ENCODE results near the gene BTF3. TPM values are rescaled to one million over a fixed set of nuclear protein-coding genes. Genes with fewer than 3 reads are reported as not detected.

Gene BTF3
- total and polyA plus RNA-seq, 9 of the 15 experiments (the other 6 are each of a cell fraction or from before 2014, with no cell fraction given) = 534 to 1,637 (median 848) TPM

GRCh38 chr5:73450672-73451223, 47.5 kb upstream of the BTF3 start:
- Histone ChIP-seq H3K79me2 (ENCODE audit: control insufficient read depth, insufficient read depth, low read length) (no peaks in the 10 kb centered on the region), H3K9me3 (replicated peaks; ENCODE audit: control insufficient read depth, insufficient read depth, low read depth, low read length) (no peaks in the 10 kb centered on the region; the same call in 1 of the 2 replicates), H3K36me3 (ENCODE audit: control insufficient read depth, insufficient read depth, low read length) (no peaks in the 10 kb centered on the region), H3K4me1 (replicated peaks in 1 of 2; ENCODE audit: control insufficient read depth in 2 of 2, insufficient read depth in 2 of 2, low read length in 2 of 2) (peaks cover 5 to 36% of the 10 kb centered on the region in 2 experiments; a peak in 3 of 5 replicates), H3K9me1 (ENCODE audit: control insufficient read depth, insufficient read depth, low read length) (no peaks in the 10 kb centered on the region), H3K27me3 (ENCODE audit: control insufficient read depth in 2 of 2, insufficient read depth in 2 of 2, low read length in 2 of 2) (peaks cover 43 to 48% of the 10 kb centered on the region in 2 experiments), H3K4me3 (peak overlapping the region; percentile 24; the same call in 1 of the 2 replicates), H4K20me1 (replicated peaks; ENCODE audit: control insufficient read depth, insufficient read depth, low read length) (peaks cover 3% of the 10 kb centered on the region; the same call in 1 of the 2 replicates), H3K4me2 (ENCODE audit: insufficient read depth, low read length) (peak overlapping the region; percentile 52), H3K9ac (ENCODE audit: insufficient read depth in 1 of 2, low read depth in 2 of 2, low read length in 2 of 2) (peak overlapping the region; percentile 21 to 86; a peak in 3 of 4 replicates), H3K27ac (ENCODE audit: extremely low read depth, low read depth, low read length) (no peak overlapping the region), H2AFZ (ENCODE audit: low read depth, low read length) (peak overlapping the region; percentile 76)
- FAIRE-seq (no peak), ATAC-seq (no peak; the same call in 2 of the 3 replicates), DNase-seq (ENCODE audit: extremely low read depth in 1 of 4, low spot score in 3 of 4) (peak in 1 of 4 experiments; percentile 18)
- no TSS peak for BruUV-seq (replicated peaks)
- ChIA-PET CTCF (ENCODE audit: low intra/inter-chr PET ratio) (no interaction called here), POLR2A (interaction anchor here (1.4 kb wide), 1 partner anchor 46 kb away, joined by 3 read pairs; no protein-coding TSS in a partner anchor)
- 13% methylated on average over 17 of the region's 27 CpGs for WGBS (ENCODE audit: insufficient coverage, low coverage, missing lambda C conversion rate)
- in situ Hi-C loops (cut with MboI) (no loop called here), intact Hi-C loops (cut with micrococcal nuclease) (loop anchor here (5.0 kb wide), 4 partner anchors 47 to 368 kb away; partner anchors contain the start of gene BTF3)
- TF ChIP-seq ILF3 (IDR thresholded peaks at IDR 0.05; ENCODE audit: borderline replicate concordance) (no peak), CBX2 (IDR thresholded peaks at IDR 0.05; ENCODE audit: insufficient read depth, low read length, poor library complexity, severe bottlenecking) (peak; percentile 94), YBX1 (IDR thresholded peaks at IDR 0.05) (no peak), MXI1 (IDR thresholded peaks at IDR 0.05; ENCODE audit: low read depth, low read length) (no peak), ZFP36 (IDR thresholded peaks at IDR 0.05; ENCODE audit: low read depth, low read length, partially characterized antibody) (peak; percentile 57), NFATC3 (IDR thresholded peaks at IDR 0.05) (peak; percentile 93), ZNF445 (CRISPR knock-in tag; IDR thresholded peaks at IDR 0.05; ENCODE audit: low read depth) (no peak), RNF2 (IDR thresholded peaks at IDR 0.05) (peak; percentile 61; the same call in 1 of the 2 replicates), CBX8 (IDR thresholded peaks at IDR 0.05; ENCODE audit: borderline replicate concordance, extremely low read depth, low read depth, low read length, poor library complexity, severe bottlenecking) (peak; percentile 97), SNIP1 (IDR thresholded peaks at IDR 0.05; ENCODE audit: low read depth) (peak; percentile 66; the same call in 1 of the 2 replicates), DEAF1 (CRISPR knock-in tag; IDR thresholded peaks at IDR 0.05) (no peak), MTA1 (IDR thresholded peaks at IDR 0.05; ENCODE audit: borderline replicate concordance) (no peak), ZNF175 (CRISPR knock-in tag; IDR thresholded peaks at IDR 0.05; ENCODE audit: low read depth) (no peak), SNAPC5 (CRISPR knock-in tag; IDR thresholded peaks at IDR 0.05) (no peak), MCM7 (IDR thresholded peaks at IDR 0.05) (no peak), PRPF4 (IDR thresholded peaks at IDR 0.05; ENCODE audit: insufficient read depth, low read depth, low read length, poor library complexity, severe bottlenecking) (no peak)
- TF ChIP-seq, protein P1, sequence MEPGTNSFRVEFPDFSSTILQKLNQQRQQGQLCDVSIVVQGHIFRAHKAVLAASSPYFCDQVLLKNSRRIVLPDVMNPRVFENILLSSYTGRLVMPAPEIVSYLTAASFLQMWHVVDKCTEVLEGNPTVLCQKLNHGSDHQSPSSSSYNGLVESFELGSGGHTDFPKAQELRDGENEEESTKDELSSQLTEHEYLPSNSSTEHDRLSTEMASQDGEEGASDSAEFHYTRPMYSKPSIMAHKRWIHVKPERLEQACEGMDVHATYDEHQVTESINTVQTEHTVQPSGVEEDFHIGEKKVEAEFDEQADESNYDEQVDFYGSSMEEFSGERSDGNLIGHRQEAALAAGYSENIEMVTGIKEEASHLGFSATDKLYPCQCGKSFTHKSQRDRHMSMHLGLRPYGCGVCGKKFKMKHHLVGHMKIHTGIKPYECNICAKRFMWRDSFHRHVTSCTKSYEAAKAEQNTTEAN (CRISPR knock-in tag; IDR thresholded peaks at IDR 0.05) = no peak
- TF ChIP-seq, protein P2, sequence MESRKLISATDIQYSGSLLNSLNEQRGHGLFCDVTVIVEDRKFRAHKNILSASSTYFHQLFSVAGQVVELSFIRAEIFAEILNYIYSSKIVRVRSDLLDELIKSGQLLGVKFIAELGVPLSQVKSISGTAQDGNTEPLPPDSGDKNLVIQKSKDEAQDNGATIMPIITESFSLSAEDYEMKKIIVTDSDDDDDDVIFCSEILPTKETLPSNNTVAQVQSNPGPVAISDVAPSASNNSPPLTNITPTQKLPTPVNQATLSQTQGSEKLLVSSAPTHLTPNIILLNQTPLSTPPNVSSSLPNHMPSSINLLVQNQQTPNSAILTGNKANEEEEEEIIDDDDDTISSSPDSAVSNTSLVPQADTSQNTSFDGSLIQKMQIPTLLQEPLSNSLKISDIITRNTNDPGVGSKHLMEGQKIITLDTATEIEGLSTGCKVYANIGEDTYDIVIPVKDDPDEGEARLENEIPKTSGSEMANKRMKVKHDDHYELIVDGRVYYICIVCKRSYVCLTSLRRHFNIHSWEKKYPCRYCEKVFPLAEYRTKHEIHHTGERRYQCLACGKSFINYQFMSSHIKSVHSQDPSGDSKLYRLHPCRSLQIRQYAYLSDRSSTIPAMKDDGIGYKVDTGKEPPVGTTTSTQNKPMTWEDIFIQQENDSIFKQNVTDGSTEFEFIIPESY (CRISPR knock-in tag; IDR thresholded peaks at IDR 0.05) = no peak
